Ishikawa (cell line): ENCODE results near the gene LMAN1L.

Source experiments
- CEBPB ChIP-seq: IDR thresholded peaks from 2 replicates; pipeline ENCODE4 v1.6.1; 2012
- CREB1 ChIP-seq: IDR thresholded peaks from 2 replicates; pipeline ENCODE4 v1.6.1; 2012; ENCODE audit warnings: low read depth
- EGR1 ChIP-seq: IDR thresholded peaks from 2 replicates; pipeline ENCODE4 v1.6.1; 2012
- EP300 ChIP-seq: IDR thresholded peaks from 2 replicates; pipeline ENCODE4 v1.6.1; 2012; ENCODE audit warnings: borderline replicate concordance
- FOXM1 ChIP-seq: IDR thresholded peaks from 2 replicates; pipeline ENCODE4 v1.6.1; 2012; ENCODE audit warnings: low read depth, borderline replicate concordance
- MAX ChIP-seq: IDR thresholded peaks from 2 replicates; pipeline ENCODE4 v1.6.1; 2012
- NFIC ChIP-seq: IDR thresholded peaks from 2 replicates; pipeline ENCODE4 v1.6.1; 2012
- RAD21 ChIP-seq: IDR thresholded peaks from 2 replicates; pipeline ENCODE4 v1.6.1; 2012; ENCODE audit warnings: low read depth
- REST ChIP-seq: IDR thresholded peaks from 2 replicates; pipeline ENCODE4 v1.6.1; 2012; ENCODE audit warnings: low read depth, mild to moderate bottlenecking
- TAF1 ChIP-seq: IDR thresholded peaks from 2 replicates; pipeline ENCODE4 v1.6.1; 2012; ENCODE audit warnings: low read depth, mild to moderate bottlenecking
- TCF12 ChIP-seq: IDR thresholded peaks from 2 replicates; pipeline ENCODE4 v1.6.1; 2012; ENCODE audit warnings: low read depth
- USF1 ChIP-seq: IDR thresholded peaks from 2 replicates; pipeline ENCODE4 v1.6.1; 2012
- YY1 ChIP-seq: IDR thresholded peaks from 2 replicates; pipeline ENCODE4 v1.6.1; 2012; ENCODE audit warnings: low read depth

GRCh38 chr15:74855857-74856256 is 43.2 kb downstream of the LMAN1L start:
- TF ChIP-seq TAF1 (no peak), CEBPB (no peak), YY1 (no peak), REST (no peak), EP300 (no peak), TCF12 (no peak), MAX (no peak), FOXM1 (no peak), CREB1 (no peak), RAD21 (no peak), EGR1 (no peak), USF1 (no peak), NFIC (no peak)
